Inferior parietal cortex (tissue), 1 donor: ENCODE measurements around the gene ITIH4.

Experiments
- DNase-seq: peaks from one replicate; pipeline ENCODE4 v3.0.0-alpha.2; 2016; ENCODE audit errors: extremely low spot score

Gene ITIH4

GRCh38 chr3:52798376-52798977 lies 32.0 kb downstream of the ITIH4 start:
- DNase-seq: no peak

- no peak for DNase-seq
Measured at GRCh38 chr3:52796411-52796810, 34.1 kb downstream of the ITIH4 start.

- DNase-seq: no peak
Measured at GRCh38 chr3:52795298-52795900, 35.1 kb downstream of the ITIH4 start.

DNA sequence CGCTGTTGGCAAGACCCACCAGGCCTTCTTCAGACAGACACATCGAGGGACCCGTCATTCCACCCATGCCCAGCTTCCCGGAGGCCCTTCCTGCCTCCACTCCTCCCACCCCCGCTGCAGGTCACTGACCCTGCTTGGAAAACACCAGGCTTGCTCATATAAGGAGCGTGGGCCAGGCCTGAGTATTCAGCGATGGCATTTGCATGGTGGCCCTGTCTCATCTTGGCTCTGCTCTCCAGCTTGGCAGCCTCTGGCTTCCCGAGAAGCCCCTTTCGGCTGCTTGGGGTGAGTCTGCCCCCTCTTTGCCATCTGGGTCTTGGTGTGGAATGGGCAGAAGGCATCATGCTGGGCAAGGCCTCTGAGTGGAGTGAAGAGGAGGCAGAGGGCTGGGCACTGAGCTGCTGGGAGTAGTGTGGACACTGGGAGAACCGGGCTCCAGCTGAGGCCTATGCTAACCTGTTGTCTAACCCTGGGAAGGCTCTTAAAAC lies 35.8 kb downstream of the ITIH4 start, which contains the start of gene ITIH3:
Gene ITIH3 (plus strand): TSS at position 185 of the 488 bp plus-strand sequence. CDS start 8 bp downstream, at position 193.
- no peak for DNase-seq

GRCh38 chr3:52793702-52794611 lies 36.5 kb downstream of the ITIH4 start:
- DNase-seq: no peak

GRCh38 chr3:52792961-52793695 lies 37.3 kb downstream of the ITIH4 start:
- DNase-seq: no peak

DNA sequence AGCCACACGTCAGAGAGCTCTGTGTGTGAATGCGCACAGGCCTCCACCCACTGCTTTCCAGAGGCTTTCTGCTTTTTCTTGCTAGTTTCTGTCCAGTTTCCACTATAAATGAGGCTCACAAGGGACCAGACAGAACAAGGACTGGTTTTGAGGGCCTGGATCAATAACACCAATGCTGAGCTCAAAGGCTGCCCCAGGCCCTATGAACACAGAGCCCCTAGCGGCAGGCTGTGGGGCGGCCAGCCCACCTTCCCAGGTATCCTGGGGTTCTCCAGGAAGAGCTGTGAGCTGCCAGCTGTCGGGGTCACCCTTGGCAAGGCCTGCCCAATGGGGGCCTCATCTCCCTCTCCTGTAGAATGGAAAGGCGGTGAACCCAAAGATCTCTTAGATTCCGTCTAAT lies 38.1 kb downstream of the ITIH4 start:
- DNase-seq: no peak

GRCh38 chr3:52791928-52792327 lies 38.5 kb downstream of the ITIH4 start:
- no peak for DNase-seq

- DNase-seq: no peak
Measured at GRCh38 chr3:52791366-52791765, 39.1 kb downstream of the ITIH4 start.

DNA sequence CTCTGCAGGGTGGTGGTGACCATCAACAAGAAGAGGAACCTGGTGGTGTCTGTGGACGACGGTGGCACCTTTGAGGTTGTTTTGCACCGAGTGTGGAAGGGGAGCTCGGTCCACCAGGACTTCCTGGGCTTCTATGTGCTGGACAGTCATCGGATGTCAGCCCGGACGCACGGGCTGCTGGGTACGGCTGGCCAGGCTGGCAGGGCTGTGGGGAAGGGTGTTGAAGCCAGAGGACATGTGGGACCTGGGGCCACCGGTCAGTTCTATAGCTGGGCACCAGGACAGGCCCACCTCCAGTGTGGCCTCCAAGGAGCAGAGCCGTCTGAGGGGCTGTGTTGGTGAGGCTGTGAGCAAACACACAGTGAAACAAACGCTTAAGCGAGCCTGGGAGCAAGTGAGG lies 39.7 kb downstream of the ITIH4 start:
- DNase-seq: no peak

DNA sequence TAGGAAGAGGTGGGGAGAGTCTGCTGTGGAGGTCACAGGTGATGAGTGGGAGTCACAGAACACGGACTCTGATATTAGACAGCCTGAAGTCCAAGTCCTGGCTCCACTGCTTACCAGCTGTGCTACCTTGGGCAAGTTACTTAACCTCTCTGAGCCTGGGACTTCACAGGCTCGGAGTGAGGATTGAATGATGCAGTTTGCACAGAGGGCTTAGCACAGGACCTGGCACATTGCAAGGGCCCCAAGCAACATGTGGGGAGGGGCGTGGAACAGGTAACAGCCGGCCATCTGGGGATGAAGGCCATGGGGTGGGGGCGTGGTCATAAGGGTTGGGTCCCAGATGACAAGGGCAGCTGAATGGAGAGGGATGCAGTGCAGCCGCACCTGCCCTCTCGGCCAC lies 40.1 kb downstream of the ITIH4 start:
- no peak for DNase-seq

- no peak for DNase-seq
Measured at GRCh38 chr3:52789746-52790040, 40.8 kb downstream of the ITIH4 start.

DNA sequence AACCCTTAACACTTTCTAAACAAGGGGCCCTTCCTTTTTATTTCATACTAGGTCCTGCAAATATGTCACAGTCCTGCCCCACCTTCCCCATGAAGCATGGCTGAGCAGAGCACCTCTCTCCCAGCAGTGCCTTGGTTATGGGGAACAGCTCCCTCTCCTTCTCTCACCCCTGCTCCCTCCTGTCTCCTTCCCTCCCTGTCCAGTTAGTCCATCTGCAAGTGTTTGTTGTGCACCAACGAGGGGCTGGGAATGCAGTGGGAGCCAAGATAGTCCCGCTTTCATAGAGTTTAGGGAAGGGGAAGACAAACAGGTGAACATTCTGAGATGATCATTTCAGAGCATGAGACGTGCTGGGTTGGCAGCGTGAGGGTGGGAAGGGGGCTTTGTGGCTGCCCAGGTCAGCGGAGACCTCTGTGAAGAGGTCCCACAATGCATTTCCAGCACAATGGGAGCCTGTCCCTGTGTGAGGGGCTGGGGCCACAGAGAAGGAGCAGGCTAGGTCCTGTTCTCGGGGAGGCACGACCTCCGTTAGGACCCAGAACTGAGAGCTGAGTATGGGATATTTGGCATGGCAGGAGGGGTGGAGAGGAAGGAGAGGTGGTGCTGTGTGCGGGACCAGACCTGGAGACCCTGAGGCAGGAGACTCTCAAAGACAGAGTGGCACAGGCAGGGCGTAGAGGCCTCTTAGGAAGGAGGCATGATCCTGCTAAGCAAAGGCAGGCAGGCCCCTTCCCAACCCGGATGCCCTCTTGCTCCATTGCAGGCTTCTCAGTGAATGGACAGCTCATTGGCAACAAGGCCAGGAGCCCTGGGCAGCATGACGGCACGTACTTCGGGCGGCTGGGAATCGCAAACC lies 41.4 kb downstream of the ITIH4 start:
- no peak for DNase-seq

DNA sequence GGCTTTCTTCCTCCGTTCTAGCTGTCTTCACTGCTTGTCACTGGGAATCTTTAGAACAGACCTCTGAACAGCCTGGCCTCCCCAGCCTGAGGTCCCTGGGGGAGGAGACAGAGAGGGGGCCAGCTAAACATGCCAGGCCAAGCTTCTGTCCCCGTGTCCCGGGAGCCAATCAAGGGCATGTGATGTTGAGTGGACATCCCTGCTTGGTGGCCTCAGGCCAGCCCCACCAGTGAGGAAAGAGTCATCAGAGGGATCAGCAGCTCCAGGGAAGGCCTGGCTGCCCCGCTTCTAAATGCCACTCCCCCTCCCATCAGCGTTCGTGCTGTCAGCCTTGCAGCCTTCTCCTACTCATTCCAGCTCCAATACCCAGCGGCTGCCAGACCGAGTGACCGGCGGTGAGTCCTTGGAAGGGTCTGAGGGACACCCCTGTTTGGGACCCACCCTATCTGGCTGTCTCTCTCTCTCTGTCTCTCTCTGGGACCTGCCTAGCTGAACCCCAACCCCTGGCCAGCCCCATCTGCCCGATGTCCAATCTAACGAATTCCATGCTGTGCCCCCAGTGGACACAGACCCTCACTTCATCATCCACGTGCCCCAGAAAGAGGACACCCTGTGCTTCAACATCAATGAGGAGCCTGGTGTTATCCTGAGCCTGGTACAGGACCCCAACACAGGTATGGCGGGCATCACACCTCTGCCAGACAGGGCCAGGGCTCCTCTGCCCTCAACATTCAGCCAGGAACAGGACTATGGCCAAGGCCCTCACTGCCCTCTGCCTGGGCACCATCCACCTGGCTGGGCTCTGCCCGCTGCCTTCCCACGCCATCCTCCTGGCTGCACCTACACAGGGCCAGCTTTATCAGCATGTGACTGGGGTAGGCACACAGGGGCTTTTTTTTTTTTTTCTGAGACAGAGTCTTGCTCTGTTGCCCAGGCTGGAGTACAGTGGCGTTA lies 42.5 kb downstream of the ITIH4 start:
- DNase-seq: no peak

- DNase-seq: no peak
Measured at GRCh38 chr3:52787246-52787645, 43.2 kb downstream of the ITIH4 start.

GRCh38 chr3:52786330-52787215 lies 43.9 kb downstream of the ITIH4 start:
- DNase-seq: no peak

DNA sequence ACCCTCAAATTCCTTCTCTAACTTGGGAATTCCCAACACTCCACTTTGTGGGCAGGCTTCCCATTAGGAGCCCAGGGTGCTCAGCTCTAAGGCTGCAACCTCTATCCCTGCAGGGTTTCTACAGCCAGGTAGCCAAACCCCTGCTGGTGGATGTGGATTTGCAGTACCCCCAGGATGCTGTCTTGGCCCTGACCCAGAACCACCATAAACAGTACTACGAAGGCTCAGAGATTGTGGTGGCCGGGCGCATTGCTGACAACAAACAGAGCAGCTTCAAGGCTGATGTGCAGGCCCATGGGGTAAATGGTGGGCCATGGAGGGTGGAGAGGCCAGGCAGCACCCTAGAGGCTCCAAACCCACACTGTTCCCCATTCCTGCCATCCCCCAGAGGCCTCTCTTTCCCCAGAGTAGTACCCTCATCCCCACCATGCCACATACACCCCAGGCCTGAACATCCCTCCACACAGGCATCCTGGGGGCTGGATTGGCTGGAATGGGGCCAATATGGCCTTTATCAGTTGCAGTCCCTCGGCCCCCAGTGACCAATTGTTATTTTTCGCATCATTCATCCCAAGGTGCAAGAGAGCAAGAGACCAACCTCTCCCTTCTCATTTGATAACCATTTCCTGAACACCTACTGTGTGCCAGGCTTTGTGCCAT lies 45.4 kb downstream of the ITIH4 start:
- DNase-seq: no peak

DNA sequence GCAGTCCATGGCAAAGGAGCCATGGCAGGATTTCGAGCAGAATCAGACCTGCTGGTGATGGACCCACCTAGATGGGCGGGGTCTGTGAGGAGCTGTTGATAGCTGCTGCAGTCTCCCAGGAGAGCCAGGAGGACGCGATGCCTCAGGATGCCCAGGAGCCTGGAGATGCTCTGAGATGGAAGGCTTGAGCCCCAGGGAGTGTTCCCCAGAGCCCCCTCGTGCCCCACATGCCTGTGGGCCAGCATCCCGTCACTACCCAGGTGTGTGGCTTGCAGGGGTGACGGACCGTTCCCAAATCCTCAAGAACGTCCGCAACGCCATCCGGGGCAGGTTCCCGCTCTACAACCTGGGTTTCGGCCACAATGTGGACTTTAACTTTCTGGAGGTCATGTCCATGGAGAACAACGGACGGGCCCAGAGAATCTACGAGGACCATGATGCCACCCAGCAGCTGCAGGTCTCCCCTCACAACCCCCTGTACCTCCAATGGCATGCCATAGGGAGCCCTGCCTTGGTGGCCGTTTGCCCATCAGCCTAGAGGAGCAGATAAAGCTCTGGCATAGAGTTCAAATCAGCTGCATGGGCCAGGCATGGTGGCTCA lies 46.4 kb downstream of the ITIH4 start:
- DNase-seq: no peak
